Ishikawa (cell line): Measurements from ENCODE around the gene VPS26A.

Experiments
- EGR1 ChIP-seq: IDR thresholded peaks from 2 replicates; pipeline ENCODE4 v1.6.1; 2012
- EP300 ChIP-seq: IDR thresholded peaks from 2 replicates; pipeline ENCODE4 v1.6.1; 2012; ENCODE audit warnings: borderline replicate concordance
- RAD21 ChIP-seq: IDR thresholded peaks from 2 replicates; pipeline ENCODE4 v1.6.1; 2012; ENCODE audit warnings: low read depth
- REST ChIP-seq: IDR thresholded peaks from 2 replicates; pipeline ENCODE4 v1.6.1; 2012; ENCODE audit warnings: low read depth, mild to moderate bottlenecking
- TAF1 ChIP-seq: IDR thresholded peaks from 2 replicates; pipeline ENCODE4 v1.6.1; 2012; ENCODE audit warnings: low read depth, mild to moderate bottlenecking
- USF1 ChIP-seq: IDR thresholded peaks from 2 replicates; pipeline ENCODE4 v1.6.1; 2012
- YY1 ChIP-seq: IDR thresholded peaks from 2 replicates; pipeline ENCODE4 v1.6.1; 2012; ENCODE audit warnings: low read depth

GRCh38 chr10:69104994-69105790 lies 18.8 kb upstream of the VPS26A start:
- TF ChIP-seq EP300 (no peak), TAF1 (no peak), USF1 (no peak), RAD21 (no peak), EGR1 (no peak), REST (no peak), YY1 (no peak)
